Mucosa of descending colon (tissue), 3 donors: ENCODE data around the gene PLEKHG1. TPM values are rescaled to one million over a fixed set of nuclear protein-coding genes. Genes with fewer than 3 reads are reported as not detected.

Experiments used
- ATAC-seq: fragments of 200-7000 bp; cut with Tn5 transposase; one replicate; pipeline ENCODE4 v1.9.1; 2020; ENCODE audit warnings: mild to moderate bottlenecking, moderate library complexity
- DNase-seq, 3 donors: peaks; one replicate each; pipeline ENCODE4 v3.0.0-alpha.2; 2020
- H3K36me3 ChIP-seq: fragments of 200-600 bp; one replicate; pipeline ENCODE4 v1.8.0; 2021; ENCODE audit warnings: low read depth, mild to moderate bottlenecking
- H3K4me1 ChIP-seq: fragments of 200-600 bp; one replicate; pipeline ENCODE4 v1.8.0; 2021; ENCODE audit warnings: low read depth, mild to moderate bottlenecking
- H3K4me3 ChIP-seq: fragments of 200-600 bp; one replicate; pipeline ENCODE4 v1.8.0; 2021; ENCODE audit warnings: mild to moderate bottlenecking
- H3K9me3 ChIP-seq: fragments of 200-600 bp; one replicate; pipeline ENCODE4 v1.8.0; 2021; ENCODE audit warnings: mild to moderate bottlenecking
- CTCF ChIP-seq: fragments of 200-600 bp; IDR thresholded peaks from one replicate; pipeline ENCODE4 v1.8.0; 2022; ENCODE audit warnings: antibody characterized with exemption, mild to moderate bottlenecking
- intact Hi-C, 2 donors: fragments of 100-400 bp; cut with DNase I in 1 of 2; cut with micrococcal nuclease in 1 of 2; formaldehyde crosslinking; loops; one replicate each; pipeline versions ENCODE4 v1.11.0 to v1.11.1; 2022; cut with DNase I, micrococcal nuclease
- total RNA-seq, 3 donors: library from RNA; stranded (reverse); fragmentation: NEBNext Ultra II Directional in 2 of 3; extraction: Animal tissue kit (Norgen Biotek cat#: 25700) in 2 of 3; gene quantifications; one replicate each; pipeline versions ENCODE4 v1.2.1 to v1.2.4, GENCODE V29; 2021 to 2023
- donor health status: DM: no; HTN: no; CAD: no; lungs with moderate emphysema.
- donor health status: DM: no; HTN: no; CAD: no.
- donor health status: DM: no; HTN: yes; CAD: no.

PLEKHG1 gene
- total RNA-seq, 3 donors from 2014 or later: 24.1 to 49.2 (median 29.1) TPM

- Histone ChIP-seq H3K36me3 (no peaks in the 10 kb centered on the region), H3K4me1 (peaks cover 9% of the 10 kb centered on the region), H3K4me3 (no peak overlapping the region), H3K9me3 (no peaks in the 10 kb centered on the region)
- intact Hi-C loops: no loop called here
- TF ChIP-seq CTCF: no peak
- ATAC-seq (no peak), DNase-seq (no peak)
Observed at GRCh38 chr6:150588888-150589499, 10.7 kb upstream of the PLEKHG1 start.

- DNase-seq (no peak), ATAC-seq (peak; percentile 40)
- TF ChIP-seq CTCF: no peak
- intact Hi-C loops: no loop called here
- H3K4me1 ChIP-seq: peaks cover 9% of the 10 kb centered on the region
- H3K4me3 ChIP-seq: no peak overlapping the region
- no peaks in the 10 kb centered on the region for H3K36me3 ChIP-seq
- no peaks in the 10 kb centered on the region for H3K9me3 ChIP-seq
Observed at GRCh38 chr6:150589852-150590251, 9.8 kb upstream of the PLEKHG1 start.

- intact Hi-C loops: no loop called here
- Histone ChIP-seq H3K9me3 (no peaks in the 10 kb centered on the region), H3K36me3 (no peaks in the 10 kb centered on the region), H3K4me3 (no peak overlapping the region), H3K4me1 (peaks cover 9% of the 10 kb centered on the region)
- TF ChIP-seq CTCF: no peak
- ATAC-seq (peak; percentile 78), DNase-seq (no peak)
Observed at GRCh38 chr6:150590446-150590845, 9.2 kb upstream of the PLEKHG1 start.

GRCh38 chr6:150592377-150592995 is 7.2 kb upstream of the PLEKHG1 start:
- Histone ChIP-seq H3K36me3 (no peaks in the 10 kb centered on the region), H3K4me3 (no peak overlapping the region), H3K4me1 (peaks cover 25% of the 10 kb centered on the region), H3K9me3 (no peaks in the 10 kb centered on the region)
- intact Hi-C loops: no loop called here
- peak; percentile 77 for ATAC-seq
- peak in 1 of 3 donors; percentile 53 for DNase-seq
- no peak for TF ChIP-seq CTCF

- Histone ChIP-seq H3K36me3 (no peaks in the 10 kb centered on the region), H3K4me1 (peaks cover 31% of the 10 kb centered on the region), H3K4me3 (no peak overlapping the region), H3K9me3 (no peaks in the 10 kb centered on the region)
- DNase-seq (no peak), ATAC-seq (peak; percentile 57)
- no peak for TF ChIP-seq CTCF
- intact Hi-C loops: no loop called here
Observed at GRCh38 chr6:150593119-150593518, 6.6 kb upstream of the PLEKHG1 start.
